Astrocyte (in vitro differentiated cells and primary cell): ENCODE measurements around the gene DNAJC15. TPM values are rescaled to one million over a fixed set of nuclear protein-coding genes. Genes with fewer than 3 reads are reported as not detected.

Experiments used
- DNase-seq: peaks from one replicate; pipeline ENCODE4 v3.0.0-alpha.2; 2010; ENCODE audit warnings: low read depth
- FAIRE-seq: peaks from 2 replicates; lab custom pipeline; 2011; peaks lifted over from hg19 to GRCh38; lab: Jason Lieb, UNC
- H2AFZ ChIP-seq: 2 replicates; pipeline ENCODE4 v1.6.0; 2012; ENCODE audit warnings: low read depth, low read length, inconsistent platforms
- H3K27ac ChIP-seq: 2 replicates; pipeline ENCODE4 v1.5.1; 2011; ENCODE audit warnings: low read depth, low read length, inconsistent platforms
- H3K27me3 ChIP-seq: 2 replicates; pipeline ENCODE4 v1.6.0; 2011; ENCODE audit warnings: low read length, inconsistent platforms; ENCODE audit not compliant: insufficient read depth
- H3K36me3 ChIP-seq: 2 replicates; pipeline ENCODE4 v1.5.1; 2011; ENCODE audit warnings: low read length, inconsistent platforms; ENCODE audit not compliant: insufficient read depth
- H3K4me1 ChIP-seq: 2 replicates; pipeline ENCODE4 v1.5.1; 2011; ENCODE audit warnings: low read length, inconsistent platforms; ENCODE audit not compliant: insufficient read depth
- H3K4me2 ChIP-seq: 2 replicates; pipeline ENCODE4 v1.6.0; 2012; ENCODE audit warnings: low read length, inconsistent platforms
- H3K4me3 ChIP-seq: 2 replicates; pipeline ENCODE4 v1.5.1; 2011; ENCODE audit warnings: low read depth, mild to moderate bottlenecking, low read length, inconsistent platforms; ENCODE audit not compliant: insufficient read depth
- H3K79me2 ChIP-seq: 2 replicates; pipeline ENCODE4 v1.6.0; 2012; ENCODE audit warnings: mild to moderate bottlenecking, low read length, inconsistent platforms; ENCODE audit not compliant: insufficient read depth
- H3K9ac ChIP-seq: 2 replicates; pipeline ENCODE4 v1.6.0; 2012; ENCODE audit warnings: mild to moderate bottlenecking, low read length, inconsistent platforms
- H3K9me3 ChIP-seq: 2 replicates; pipeline ENCODE4 v1.5.1; 2012; ENCODE audit warnings: low read depth, mild to moderate bottlenecking, low read length, inconsistent platforms; ENCODE audit not compliant: insufficient read depth
- H4K20me1 ChIP-seq: 2 replicates; pipeline ENCODE4 v1.6.0; 2012; ENCODE audit warnings: low read length, inconsistent platforms; ENCODE audit not compliant: insufficient read depth
- H3K27ac Mint-ChIP-seq: one replicate; pipeline ENCODE4 v1.8.0; 2021; ENCODE audit warnings: mild to moderate bottlenecking, mixed read lengths; ENCODE audit not compliant: unreplicated experiment
- H3K27me3 Mint-ChIP-seq: one replicate; pipeline ENCODE4 v1.8.0; 2021; ENCODE audit warnings: low read depth, mixed read lengths; ENCODE audit not compliant: unreplicated experiment
- H3K36me3 Mint-ChIP-seq: one replicate; pipeline ENCODE4 v1.8.0; 2021; ENCODE audit warnings: low read depth, mixed read lengths; ENCODE audit not compliant: unreplicated experiment
- H3K4me1 Mint-ChIP-seq: one replicate; pipeline ENCODE4 v1.8.0; 2021; ENCODE audit warnings: low read depth, mixed read lengths; ENCODE audit not compliant: unreplicated experiment
- H3K4me3 Mint-ChIP-seq: one replicate; pipeline ENCODE4 v1.8.0; 2021; ENCODE audit warnings: mild to moderate bottlenecking, moderate library complexity, mixed read lengths; ENCODE audit not compliant: unreplicated experiment
- H3K9me3 Mint-ChIP-seq: one replicate; pipeline ENCODE4 v1.8.0; 2021; ENCODE audit warnings: mild to moderate bottlenecking, mixed read lengths; ENCODE audit not compliant: unreplicated experiment
- CTCF ChIP-seq: IDR thresholded peaks from 2 replicates; pipeline ENCODE4 v1.5.1; 2011; ENCODE audit warnings: low read depth, mild to moderate bottlenecking, inconsistent platforms, low read length, moderate library complexity; ENCODE audit not compliant: insufficient read depth
- EZH2 ChIP-seq: IDR thresholded peaks from 2 replicates; pipeline ENCODE4 v1.6.1; 2012; ENCODE audit warnings: mild to moderate bottlenecking, low read length, inconsistent platforms; ENCODE audit not compliant: insufficient read depth
- total RNA-seq: library from RNA; stranded (reverse); gene quantifications from 2 replicates; pipeline ENCODE4 v1.2.1, GENCODE V29; 2021

The DNAJC15 gene
- total RNA-seq, 1 donor from 2014 or later, result 13.8 TPM

DNA sequence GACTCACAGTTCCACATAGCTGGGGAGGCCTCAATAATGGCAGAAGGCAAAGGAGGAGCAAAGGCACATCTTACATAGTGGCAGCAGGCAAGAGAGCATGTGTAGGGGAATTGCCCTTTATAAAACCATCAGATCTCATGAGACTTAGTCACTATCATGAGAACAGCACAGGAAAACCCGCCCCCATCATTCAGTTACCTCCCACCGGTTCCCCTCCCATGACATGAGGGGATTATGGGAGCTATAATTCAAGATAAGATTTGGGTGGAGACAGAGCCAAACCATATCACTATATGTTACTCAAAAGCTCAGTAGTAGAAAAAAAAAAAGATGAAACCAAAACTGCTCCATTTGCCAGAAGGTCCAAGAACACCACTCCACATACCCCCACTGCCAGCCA is 58.5 kb downstream of the DNAJC15 start:
- H3K27ac Mint-ChIP-seq, result no peak overlapping the region

DNA sequence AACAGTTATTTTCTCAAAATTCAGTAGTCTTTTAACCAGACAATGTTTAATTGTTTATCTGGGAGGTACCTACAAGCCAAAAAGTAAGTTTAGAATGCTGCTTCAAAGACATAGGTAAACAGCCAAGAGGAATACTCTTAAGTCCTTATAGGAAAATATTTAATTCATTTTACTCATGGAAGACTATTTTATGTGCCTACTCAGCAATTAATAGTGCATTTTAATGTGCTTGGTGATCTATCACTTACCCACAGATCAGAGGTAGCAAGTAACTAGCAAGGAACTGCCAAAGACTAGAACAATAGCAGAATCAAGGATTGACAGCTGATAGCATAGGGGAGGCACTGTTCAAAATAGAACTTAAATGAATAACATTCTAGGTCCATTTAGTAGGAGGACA is 60.4 kb downstream of the DNAJC15 start:
- no peaks in the 10 kb centered on the region for H3K36me3 ChIP-seq
- Mint-ChIP-seq H3K36me3 (peaks cover 11% of the 10 kb centered on the region), H3K27ac (no peak overlapping the region), H3K4me1 (no peaks in the 10 kb centered on the region), H3K27me3 (no peaks in the 10 kb centered on the region), H3K4me3 (no peak overlapping the region), H3K9me3 (no peaks in the 10 kb centered on the region)
- TF ChIP-seq EZH2 (no peak), CTCF (no peak)
- no peak overlapping the region for H3K4me2 ChIP-seq
- H2AFZ ChIP-seq, result no peak overlapping the region
- FAIRE-seq (no peak), DNase-seq (no peak)
- H4K20me1 ChIP-seq, result no peaks in the 10 kb centered on the region
- H3K79me2 ChIP-seq, result no peaks in the 10 kb centered on the region
- no peaks in the 10 kb centered on the region for H3K4me1 ChIP-seq
- H3K27ac ChIP-seq, result no peak overlapping the region
- no peak overlapping the region for H3K4me3 ChIP-seq
- H3K9me3 ChIP-seq, result no peaks in the 10 kb centered on the region
- no peaks in the 10 kb centered on the region for H3K27me3 ChIP-seq
- no peak overlapping the region for H3K9ac ChIP-seq

More for the DNA sequence above, 58.5 kb downstream of the DNAJC15 start:
- Mint-ChIP-seq H3K36me3 (peaks cover 12% of the 10 kb centered on the region), H3K27me3 (no peaks in the 10 kb centered on the region), H3K4me3 (no peak overlapping the region), H3K4me1 (peaks cover 14% of the 10 kb centered on the region), H3K9me3 (no peaks in the 10 kb centered on the region)
- Histone ChIP-seq H2AFZ (no peak overlapping the region), H3K4me3 (no peak overlapping the region), H3K36me3 (no peaks in the 10 kb centered on the region), H3K9me3 (no peaks in the 10 kb centered on the region), H3K4me2 (no peak overlapping the region), H3K79me2 (no peaks in the 10 kb centered on the region), H4K20me1 (no peaks in the 10 kb centered on the region), H3K27me3 (no peaks in the 10 kb centered on the region), H3K9ac (no peak overlapping the region), H3K27ac (no peak overlapping the region), H3K4me1 (no peaks in the 10 kb centered on the region)
- FAIRE-seq, result no peak
- no peak for TF ChIP-seq CTCF
- no peak for TF ChIP-seq EZH2
- DNase-seq, result no peak

DNA sequence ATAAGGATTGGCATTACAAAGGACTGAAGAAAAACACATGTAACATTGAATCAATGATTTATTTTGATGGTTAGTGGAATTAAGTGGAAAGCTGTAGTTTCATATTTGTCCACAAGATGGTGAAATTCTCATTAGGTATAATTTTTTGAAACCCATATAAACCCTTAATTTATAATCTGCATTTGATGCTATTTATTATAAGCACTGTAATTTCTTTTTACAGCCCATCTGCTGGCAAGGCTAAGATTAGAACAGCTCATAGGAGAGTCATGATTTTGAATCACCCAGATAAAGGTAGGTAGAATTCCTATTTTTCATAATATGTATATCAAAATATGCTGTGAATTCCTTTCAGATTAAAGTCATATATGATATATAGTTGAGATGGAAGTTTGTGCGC is 62.2 kb downstream of the DNAJC15 start:
- Histone ChIP-seq H3K27me3 (no peaks in the 10 kb centered on the region), H3K9me3 (no peaks in the 10 kb centered on the region), H3K9ac (no peak overlapping the region), H3K36me3 (no peaks in the 10 kb centered on the region), H4K20me1 (no peaks in the 10 kb centered on the region), H3K79me2 (no peaks in the 10 kb centered on the region), H3K27ac (no peak overlapping the region), H2AFZ (no peak overlapping the region), H3K4me1 (no peaks in the 10 kb centered on the region), H3K4me3 (no peak overlapping the region), H3K4me2 (no peak overlapping the region)
- H3K9me3 Mint-ChIP-seq, result peaks cover 6% of the 10 kb centered on the region
- no peak for FAIRE-seq
- peak; percentile 14 for DNase-seq
- no peaks in the 10 kb centered on the region for H3K27me3 Mint-ChIP-seq
- H3K36me3 Mint-ChIP-seq, result peaks cover 7% of the 10 kb centered on the region
- no peak for TF ChIP-seq EZH2
- TF ChIP-seq CTCF, result peak; percentile 54
- H3K4me3 Mint-ChIP-seq, result no peak overlapping the region
- H3K4me1 Mint-ChIP-seq, result no peaks in the 10 kb centered on the region
- H3K27ac Mint-ChIP-seq, result no peak overlapping the region
